ENCODE results near the gene FAM151B. TPM values are rescaled to one million over a fixed set of nuclear protein-coding genes. Genes with fewer than 3 reads are reported as not detected.

FAM151B gene
- total RNA-seq, 1 experiment from 2014 or later: 0.72 TPM

DNA sequence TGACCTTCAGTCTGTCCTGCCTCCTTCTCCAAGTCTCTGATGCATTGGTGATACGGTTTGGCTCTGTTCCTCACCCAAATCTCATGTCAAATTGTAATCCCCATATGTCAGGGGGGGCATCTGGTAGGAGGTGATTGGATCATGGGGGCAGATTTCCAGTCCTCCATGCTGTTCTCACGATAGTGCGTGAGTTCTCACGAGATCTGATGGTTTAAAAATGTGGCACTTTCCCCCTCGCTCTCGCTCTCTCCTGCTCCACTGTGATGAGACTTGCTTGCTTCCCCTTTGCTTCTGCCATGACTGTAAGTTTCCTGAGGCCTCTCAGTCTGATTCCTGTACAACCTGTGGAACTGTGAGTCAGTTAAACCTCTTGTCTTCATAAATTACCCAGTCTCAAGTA lies 96.9 kb downstream of the FAM151B start:
- Histone ChIP-seq H3K23ac (ENCODE audit: insufficient read length, low read depth, low read length) (no peak overlapping the region), H4K5ac (ENCODE audit: insufficient read length, low read depth, low read length) (no peak overlapping the region), H3K79me1 (ENCODE audit: insufficient read depth, low read depth, low read length, poor library complexity, severe bottlenecking) (no peaks in the 10 kb centered on the region), H3K14ac (ENCODE audit: insufficient read depth, low read length) (no peak overlapping the region), H3K9ac (ENCODE audit: extremely low read depth, insufficient read length, low read length) (no peak overlapping the region), H2AFZ (ENCODE audit: low read length) (no peak overlapping the region), H3K23me2 (ENCODE audit: insufficient read length, low read depth, low read length, poor library complexity, severe bottlenecking) (no peaks in the 10 kb centered on the region), H2BK5ac (ENCODE audit: insufficient read length, low read length) (no peak overlapping the region), H3T11ph (ENCODE audit: low read length) (no peak overlapping the region), H4K20me1 (ENCODE audit: control insufficient read depth, insufficient read depth, insufficient read length) (no peaks in the 10 kb centered on the region), H4K8ac (replicated peaks; ENCODE audit: insufficient read length, low read depth, low read length) (no peak overlapping the region), H3K79me2 (ENCODE audit: insufficient read depth, low read length) (no peaks in the 10 kb centered on the region), H2BK20ac (ENCODE audit: low read depth, low read length, poor library complexity, severe bottlenecking) (no peak overlapping the region), H3K4ac (ENCODE audit: low read depth, low read length) (no peak overlapping the region), H3K4me1 (ENCODE audit: insufficient read depth, low read length) (no peaks in the 10 kb centered on the region), H3K56ac (ENCODE audit: insufficient read length, low read depth, low read length) (no peak overlapping the region), H3K4me2 (ENCODE audit: insufficient read depth, insufficient read length, low read length) (no peak overlapping the region), H3K27me3 (ENCODE audit: insufficient read depth, low read length) (no peaks in the 10 kb centered on the region), H4K91ac (ENCODE audit: insufficient read length, low read depth, low read length) (no peak overlapping the region), H3K9me3 (ENCODE audit: control insufficient read depth, low read depth, low read length) (no peaks in the 10 kb centered on the region), H3K27ac (ENCODE audit: insufficient read length, low read depth, low read length) (no peak overlapping the region), H3K18ac (ENCODE audit: insufficient read length, low read depth, low read length) (no peak overlapping the region), H2BK15ac (ENCODE audit: low read depth, low read length) (no peak overlapping the region), H2AK5ac (ENCODE audit: insufficient read length, low read length) (no peak overlapping the region), H2BK120ac (ENCODE audit: low read depth, low read length, poor library complexity, severe bottlenecking) (no peak overlapping the region), H2BK12ac (ENCODE audit: insufficient read length, low read depth, low read length) (no peak overlapping the region)
- peaks cover 3% of the 10 kb centered on the region; the same call in 1 of the 2 replicates for H3K27me3 Mint-ChIP-seq (ENCODE audit: low read depth)
- H3K36me3 Mint-ChIP-seq (ENCODE audit: insufficient read depth in 1 of 3, low read depth in 3 of 3): no peaks in the 10 kb centered on the region
- 0 out of 4 replicates have a peak, but pooled peaks cover 0 to under 1% of the 10 kb centered on the region in 2 experiments for H3K4me1 Mint-ChIP-seq
- H3K9me3 Mint-ChIP-seq: peaks cover 0 to 2% of the 10 kb centered on the region in 2 experiments; a peak in 1 of 5 replicates
- TF ChIP-seq, protein P1, sequence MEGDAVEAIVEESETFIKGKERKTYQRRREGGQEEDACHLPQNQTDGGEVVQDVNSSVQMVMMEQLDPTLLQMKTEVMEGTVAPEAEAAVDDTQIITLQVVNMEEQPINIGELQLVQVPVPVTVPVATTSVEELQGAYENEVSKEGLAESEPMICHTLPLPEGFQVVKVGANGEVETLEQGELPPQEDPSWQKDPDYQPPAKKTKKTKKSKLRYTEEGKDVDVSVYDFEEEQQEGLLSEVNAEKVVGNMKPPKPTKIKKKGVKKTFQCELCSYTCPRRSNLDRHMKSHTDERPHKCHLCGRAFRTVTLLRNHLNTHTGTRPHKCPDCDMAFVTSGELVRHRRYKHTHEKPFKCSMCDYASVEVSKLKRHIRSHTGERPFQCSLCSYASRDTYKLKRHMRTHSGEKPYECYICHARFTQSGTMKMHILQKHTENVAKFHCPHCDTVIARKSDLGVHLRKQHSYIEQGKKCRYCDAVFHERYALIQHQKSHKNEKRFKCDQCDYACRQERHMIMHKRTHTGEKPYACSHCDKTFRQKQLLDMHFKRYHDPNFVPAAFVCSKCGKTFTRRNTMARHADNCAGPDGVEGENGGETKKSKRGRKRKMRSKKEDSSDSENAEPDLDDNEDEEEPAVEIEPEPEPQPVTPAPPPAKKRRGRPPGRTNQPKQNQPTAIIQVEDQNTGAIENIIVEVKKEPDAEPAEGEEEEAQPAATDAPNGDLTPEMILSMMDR (conservative IDR thresholded peaks at IDR 0.05): no peak
- WGBS (ENCODE audit: extremely low coverage, insufficient read length, low lambda C conversion rate): no CpG with 5 or more reads among the region's 6 CpGs
- no peak overlapping the region for H3K27ac Mint-ChIP-seq
- H3K4me3 Mint-ChIP-seq: no peak overlapping the region
- no peak for DNase-seq
